H9 (cell line): ENCODE results near the gene CDYL2. TPM values are rescaled to one million over a fixed set of nuclear protein-coding genes. Genes with fewer than 3 reads are reported as not detected.

ENCODE experiments used
- DNase-seq: peaks from one replicate; pipeline ENCODE4 v3.0.0-alpha.2; 2017
- H2AFZ ChIP-seq: one replicate; pipeline ENCODE4 v1.6.1; 2013; ENCODE audit warnings: mild to moderate bottlenecking, low read length, control low read depth, moderate library complexity
- H2AK5ac ChIP-seq: 2 replicates; pipeline ENCODE4 v1.6.1; 2013; ENCODE audit warnings: low read length, control low read depth, mixed read lengths; ENCODE audit not compliant: insufficient read length
- H2BK120ac ChIP-seq: one replicate; pipeline ENCODE4 v1.6.1; 2013; ENCODE audit warnings: low read depth, mild to moderate bottlenecking, low read length, control low read depth, inconsistent platforms; ENCODE audit not compliant: poor library complexity, severe bottlenecking
- H2BK12ac ChIP-seq: 2 replicates; pipeline ENCODE4 v1.6.1; 2013; ENCODE audit warnings: low read length, control low read depth, mixed read lengths, low read depth; ENCODE audit not compliant: insufficient read length
- H2BK15ac ChIP-seq: 2 replicates; pipeline ENCODE4 v1.6.1; 2013; ENCODE audit warnings: low read depth, low read length, control low read depth
- H2BK20ac ChIP-seq: one replicate; pipeline ENCODE4 v1.6.1; 2013; ENCODE audit warnings: low read depth, mild to moderate bottlenecking, low read length, control low read depth, inconsistent platforms; ENCODE audit not compliant: poor library complexity, severe bottlenecking
- H2BK5ac ChIP-seq: 2 replicates; pipeline ENCODE4 v1.6.1; 2013; ENCODE audit warnings: low read length, control low read depth, mixed read lengths; ENCODE audit not compliant: insufficient read length
- H3K14ac ChIP-seq: 2 replicates; pipeline ENCODE4 v1.6.1; 2013; ENCODE audit warnings: low read length, control low read depth; ENCODE audit not compliant: insufficient read depth
- H3K18ac ChIP-seq: 2 replicates; pipeline ENCODE4 v1.6.1; 2013; ENCODE audit warnings: low read depth, mild to moderate bottlenecking, mixed read lengths, low read length, control low read depth; ENCODE audit not compliant: insufficient read length
- H3K23ac ChIP-seq: 2 replicates; pipeline ENCODE4 v1.6.1; 2013; ENCODE audit warnings: low read length, control low read depth, mixed read lengths, low read depth; ENCODE audit not compliant: insufficient read length
- H3K23me2 ChIP-seq: 2 replicates; pipeline ENCODE4 v1.6.1; 2013; ENCODE audit warnings: low read depth, mild to moderate bottlenecking, mixed read lengths, low read length, control low read depth; ENCODE audit not compliant: insufficient read length, poor library complexity, severe bottlenecking
- H3K27ac ChIP-seq: 2 replicates; pipeline ENCODE4 v1.5.1; 2013; ENCODE audit warnings: low read length, control low read depth, mixed read lengths, low read depth; ENCODE audit not compliant: insufficient read length
- H3K27me3 ChIP-seq: 2 replicates; pipeline ENCODE4 v1.6.1; 2013; ENCODE audit warnings: low read length, control low read depth, inconsistent platforms; ENCODE audit not compliant: insufficient read depth
- H3K4ac ChIP-seq: 2 replicates; pipeline ENCODE4 v1.6.1; 2013; ENCODE audit warnings: low read depth, mild to moderate bottlenecking, control low read depth, inconsistent platforms, low read length, moderate library complexity
- H3K4me1 ChIP-seq: 2 replicates; pipeline ENCODE4 v1.6.1; 2013; ENCODE audit warnings: low read length, control low read depth, inconsistent platforms; ENCODE audit not compliant: insufficient read depth
- H3K4me2 ChIP-seq: 2 replicates; pipeline ENCODE4 v1.6.1; 2013; ENCODE audit warnings: low read length, control low read depth, mixed read lengths; ENCODE audit not compliant: insufficient read length, insufficient read depth
- H3K56ac ChIP-seq: 2 replicates; pipeline ENCODE4 v1.6.1; 2013; ENCODE audit warnings: low read depth, mild to moderate bottlenecking, mixed read lengths, low read length, control low read depth; ENCODE audit not compliant: insufficient read length
- H3K79me1 ChIP-seq: 2 replicates; pipeline ENCODE4 v1.6.1; 2013; ENCODE audit warnings: low read depth, mild to moderate bottlenecking, moderate library complexity, low read length, control low read depth, inconsistent platforms; ENCODE audit not compliant: insufficient read depth, poor library complexity, severe bottlenecking
- H3K79me2 ChIP-seq: 2 replicates; pipeline ENCODE4 v1.6.1; 2013; ENCODE audit warnings: low read length, control low read depth, inconsistent platforms; ENCODE audit not compliant: insufficient read depth
- H3K9ac ChIP-seq: 2 replicates; pipeline ENCODE4 v1.6.1; 2013; ENCODE audit warnings: low read length, control low read depth, mixed read lengths; ENCODE audit not compliant: insufficient read length; ENCODE audit errors: extremely low read depth
- H3K9me3 ChIP-seq: one replicate; pipeline ENCODE4 v1.6.1; 2013; ENCODE audit warnings: low read depth, low read length, inconsistent platforms; ENCODE audit not compliant: control insufficient read depth
- H3T11ph ChIP-seq: one replicate; pipeline ENCODE4 v1.6.1; 2013; ENCODE audit warnings: mild to moderate bottlenecking, low read length, control low read depth, inconsistent platforms
- H4K20me1 ChIP-seq: one replicate; pipeline ENCODE4 v1.6.1; 2013; ENCODE audit not compliant: control insufficient read depth, insufficient read length, insufficient read depth
- H4K5ac ChIP-seq: 2 replicates; pipeline ENCODE4 v1.6.1; 2013; ENCODE audit warnings: low read depth, mild to moderate bottlenecking, mixed read lengths, low read length, control low read depth; ENCODE audit not compliant: insufficient read length
- H4K8ac ChIP-seq: replicated peaks from 2 replicates; pipeline ENCODE4 v1.6.1; 2013; ENCODE audit warnings: low read length, control low read depth, mixed read lengths, low read depth; ENCODE audit not compliant: insufficient read length
- H4K91ac ChIP-seq: 2 replicates; pipeline ENCODE4 v1.6.1; 2013; ENCODE audit warnings: low read depth, mild to moderate bottlenecking, moderate library complexity, mixed read lengths, low read length, control low read depth; ENCODE audit not compliant: insufficient read length
- H3K27ac Mint-ChIP-seq, 3 experiments: 2 replicates in 2 of 3; 3 replicates in 1 of 3; pipeline ENCODE4 v1.8.0; 2020 to 2021; ENCODE audit warnings: mixed read lengths in 3 of 3, mild to moderate bottlenecking in 1 of 3, moderate library complexity in 1 of 3
- H3K27me3 Mint-ChIP-seq: 2 replicates; pipeline ENCODE4 v1.8.0; 2021; ENCODE audit warnings: low read depth, mild to moderate bottlenecking, moderate library complexity, mixed read lengths
- H3K36me3 Mint-ChIP-seq, 3 experiments: 2 replicates in 2 of 3; 3 replicates in 1 of 3; pipeline ENCODE4 v1.8.0; 2020 to 2021; ENCODE audit warnings: low read depth in 3 of 3, mixed read lengths in 3 of 3; ENCODE audit not compliant: insufficient read depth in 1 of 3
- H3K4me1 Mint-ChIP-seq, 2 experiments: 2 replicates each; pipeline ENCODE4 v1.8.0; 2020; ENCODE audit warnings: mixed read lengths in 2 of 2
- H3K4me3 Mint-ChIP-seq, 2 experiments: 2 replicates in 1 of 2; 3 replicates in 1 of 2; pipeline ENCODE4 v1.8.0; 2020 to 2021; ENCODE audit warnings: mild to moderate bottlenecking in 2 of 2, mixed read lengths in 2 of 2, moderate library complexity in 1 of 2
- H3K9me3 Mint-ChIP-seq, 2 experiments: 2 replicates in 1 of 2; 3 replicates in 1 of 2; pipeline ENCODE4 v1.8.0; 2020; ENCODE audit warnings: mild to moderate bottlenecking in 2 of 2, mixed read lengths in 2 of 2, moderate library complexity in 1 of 2
- WGBS: extraction: QIAGEN DNeasy Blood & Tissue Kit; methylation state at CpG from one replicate; pipeline ENCODE4 v1.1.7; 2013; ENCODE audit warnings: missing lambda C conversion rate, low lambda C conversion rate, mixed read lengths; ENCODE audit not compliant: insufficient read length; ENCODE audit errors: extremely low coverage; 5-methylcytosine and 5-hydroxymethylcytosine counted together
- total RNA-seq: library from RNA; stranded (reverse); gene quantifications from 2 replicates; pipeline ENCODE4 v1.2.1, GENCODE V29; 2021
- TF ChIP-seq, protein P1 (sequence below): fragments of 200-600 bp; sonication (generic); conservative IDR thresholded peaks from 3 replicates; pipeline ENCODE4 v1.8.0; 2021; ENCODE audit warnings: antibody characterized with exemption, mild to moderate bottlenecking

Gene CDYL2
- total RNA-seq, 1 experiment from 2014 or later: 4.2 TPM

DNA sequence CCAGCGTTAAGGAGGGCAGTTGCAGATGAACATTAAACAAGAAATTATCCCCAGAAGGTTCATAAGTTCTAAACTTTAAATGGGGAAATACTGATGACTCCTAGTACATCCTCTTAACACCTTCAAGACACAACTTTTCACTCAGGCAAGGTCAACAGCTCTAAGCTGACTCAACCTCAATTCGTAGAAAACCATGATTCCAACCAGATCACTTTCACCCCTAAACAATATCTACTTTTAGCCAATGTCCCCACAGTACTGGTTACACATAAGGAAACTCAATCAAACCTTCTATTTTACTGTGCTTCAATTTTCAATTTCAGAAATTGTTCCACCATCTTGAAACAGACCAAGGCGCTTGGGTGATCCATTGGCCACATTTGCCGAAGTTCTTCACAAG lies 2.3 kb downstream of the CDYL2 start:
- H2AK5ac ChIP-seq: no peak overlapping the region
- Mint-ChIP-seq H3K27me3 (peaks cover 52% of the 10 kb centered on the region), H3K9me3 (no peaks in the 10 kb centered on the region), H3K4me1 (0 out of 4 replicates have a peak, but pooled peaks cover 0 to 2% of the 10 kb centered on the region in 2 experiments), H3K4me3 (no peak overlapping the region), H3K36me3 (no peaks in the 10 kb centered on the region), H3K27ac (no peak overlapping the region)
- no peak overlapping the region for H3K4ac ChIP-seq
- no peak overlapping the region for H3K9ac ChIP-seq
- no peak overlapping the region for H4K8ac ChIP-seq
- WGBS: no CpG with 5 or more reads among the region's 4 CpGs
- DNase-seq: no peak
- no peak overlapping the region for H2BK15ac ChIP-seq
- no peaks in the 10 kb centered on the region for H3K79me2 ChIP-seq
- H4K20me1 ChIP-seq: no peaks in the 10 kb centered on the region
- no peak overlapping the region for H2AFZ ChIP-seq
- H2BK120ac ChIP-seq: no peak overlapping the region
- no peak overlapping the region for H3K18ac ChIP-seq
- H3K23ac ChIP-seq: no peak overlapping the region
- H3K9me3 ChIP-seq: no peaks in the 10 kb centered on the region
- no peak overlapping the region for H3K14ac ChIP-seq
- H3K56ac ChIP-seq: no peak overlapping the region
- H3K4me1 ChIP-seq: no peaks in the 10 kb centered on the region
- no peak overlapping the region for H2BK20ac ChIP-seq
- H3T11ph ChIP-seq: no peak overlapping the region
- TF ChIP-seq, protein P1, sequence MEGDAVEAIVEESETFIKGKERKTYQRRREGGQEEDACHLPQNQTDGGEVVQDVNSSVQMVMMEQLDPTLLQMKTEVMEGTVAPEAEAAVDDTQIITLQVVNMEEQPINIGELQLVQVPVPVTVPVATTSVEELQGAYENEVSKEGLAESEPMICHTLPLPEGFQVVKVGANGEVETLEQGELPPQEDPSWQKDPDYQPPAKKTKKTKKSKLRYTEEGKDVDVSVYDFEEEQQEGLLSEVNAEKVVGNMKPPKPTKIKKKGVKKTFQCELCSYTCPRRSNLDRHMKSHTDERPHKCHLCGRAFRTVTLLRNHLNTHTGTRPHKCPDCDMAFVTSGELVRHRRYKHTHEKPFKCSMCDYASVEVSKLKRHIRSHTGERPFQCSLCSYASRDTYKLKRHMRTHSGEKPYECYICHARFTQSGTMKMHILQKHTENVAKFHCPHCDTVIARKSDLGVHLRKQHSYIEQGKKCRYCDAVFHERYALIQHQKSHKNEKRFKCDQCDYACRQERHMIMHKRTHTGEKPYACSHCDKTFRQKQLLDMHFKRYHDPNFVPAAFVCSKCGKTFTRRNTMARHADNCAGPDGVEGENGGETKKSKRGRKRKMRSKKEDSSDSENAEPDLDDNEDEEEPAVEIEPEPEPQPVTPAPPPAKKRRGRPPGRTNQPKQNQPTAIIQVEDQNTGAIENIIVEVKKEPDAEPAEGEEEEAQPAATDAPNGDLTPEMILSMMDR: no peak
- H3K27me3 ChIP-seq: peaks cover 5% of the 10 kb centered on the region; the same call in 1 of the 2 replicates
- H2BK12ac ChIP-seq: no peak overlapping the region
- H3K23me2 ChIP-seq: no peaks in the 10 kb centered on the region
- H4K91ac ChIP-seq: no peak overlapping the region
- H3K4me2 ChIP-seq: no peak overlapping the region
- no peak overlapping the region for H3K27ac ChIP-seq
- H4K5ac ChIP-seq: no peak overlapping the region
- H3K79me1 ChIP-seq: no peaks in the 10 kb centered on the region
- no peak overlapping the region for H2BK5ac ChIP-seq
